Islet of Langerhans (tissue), 1 donor: ENCODE measurements around the gene CLN5.

ENCODE experiments used
- FAIRE-seq: peaks from one replicate; lab custom pipeline; 2011; peaks lifted over from hg19 to GRCh38; lab: Jason Lieb, UNC

Gene CLN5

DNA sequence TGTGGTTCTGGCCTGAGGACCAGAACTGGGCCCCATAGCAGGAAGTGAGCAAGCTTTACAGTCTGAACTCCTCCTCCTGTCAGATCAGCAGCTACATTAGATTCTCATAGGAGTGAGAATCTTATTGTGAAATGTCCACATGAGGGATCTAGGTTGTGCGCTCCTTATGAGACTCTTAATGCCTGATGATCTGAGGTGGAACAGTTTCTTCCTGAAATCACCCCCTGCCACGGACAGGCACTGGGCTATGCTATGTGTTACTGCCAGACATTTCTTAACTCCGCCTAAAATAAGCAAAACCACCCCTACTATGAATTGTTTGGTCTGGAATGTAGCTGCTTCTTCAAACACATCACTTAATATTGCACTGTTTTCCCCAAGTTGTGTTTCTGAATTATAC, 30.5 kb downstream of the CLN5 start:
- no peak for FAIRE-seq

DNA sequence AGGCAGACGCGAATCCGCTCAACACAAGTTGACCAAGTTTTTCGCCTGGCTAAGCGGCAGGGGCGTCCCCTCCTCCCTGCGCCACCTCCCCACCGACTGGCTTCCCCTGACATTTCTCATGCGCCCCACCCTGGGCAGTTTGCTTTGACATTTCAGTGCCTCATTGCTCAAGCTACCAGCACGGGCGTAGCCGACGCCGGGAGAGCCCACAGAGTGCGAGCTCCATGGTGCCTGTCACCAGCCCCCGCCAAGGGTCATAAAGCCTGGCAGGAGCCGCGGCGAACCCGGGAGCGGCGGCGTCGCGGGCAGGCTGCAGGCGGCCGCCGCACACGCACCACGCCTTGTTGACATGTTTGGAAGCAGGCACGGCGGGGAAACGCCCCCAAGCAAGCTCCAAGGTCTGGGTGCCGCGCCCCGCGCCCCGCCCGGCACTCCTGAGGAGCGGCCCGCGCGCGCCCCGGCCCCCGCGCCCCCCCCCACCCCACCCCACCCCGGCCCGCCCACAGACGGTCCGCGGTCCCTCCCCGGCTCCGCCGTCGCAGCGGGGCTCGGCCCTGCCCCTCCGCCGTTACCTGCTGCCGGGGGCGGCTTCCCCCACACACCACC, 34.5 kb downstream of the CLN5 start:
- FAIRE-seq: no peak

DNA sequence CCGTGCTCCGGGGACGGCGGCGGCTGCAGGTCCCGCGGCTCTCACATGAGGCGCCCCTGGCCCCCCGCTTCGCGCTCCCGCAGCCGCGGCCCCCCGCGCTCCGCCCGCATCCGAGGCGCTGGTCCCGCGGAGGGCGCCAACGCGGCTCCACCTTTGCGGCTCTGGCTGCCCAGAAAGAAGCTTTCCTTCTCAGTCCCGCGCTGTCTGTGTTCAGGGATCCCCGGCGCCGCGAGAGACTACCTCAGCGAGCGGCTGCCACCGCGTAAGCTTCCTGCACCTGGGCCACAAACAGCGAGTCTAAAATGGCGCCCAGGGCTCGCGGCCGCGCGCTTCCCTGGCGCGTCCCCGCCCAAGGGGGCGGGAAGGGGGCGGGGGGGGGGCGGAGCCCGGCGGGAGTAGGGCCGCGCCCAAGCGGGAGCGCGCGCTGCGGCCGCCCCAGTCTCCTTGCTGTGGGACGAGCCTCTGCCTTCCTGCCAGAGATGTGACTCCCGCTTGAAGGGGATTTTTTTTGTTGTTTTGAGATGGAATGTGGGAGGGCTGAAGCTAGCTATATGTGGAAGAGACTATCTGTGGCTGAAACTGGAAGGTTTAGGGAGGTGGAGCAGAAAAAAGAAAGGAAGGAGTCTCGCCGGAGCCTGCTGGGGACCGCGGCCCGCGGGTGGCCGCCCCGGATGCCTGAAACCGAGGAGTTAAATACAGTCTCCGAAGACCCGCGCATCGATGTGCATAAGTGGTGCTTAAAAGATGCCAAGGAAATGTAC, 35.2 kb downstream of the CLN5 start, which contains the start of gene FBXL3:
Gene FBXL3 (minus strand): TSS at position 299 of the 761 bp plus-strand sequence. CDS start 5,299 bp downstream, outside the sequence.
- no peak for FAIRE-seq

DNA sequence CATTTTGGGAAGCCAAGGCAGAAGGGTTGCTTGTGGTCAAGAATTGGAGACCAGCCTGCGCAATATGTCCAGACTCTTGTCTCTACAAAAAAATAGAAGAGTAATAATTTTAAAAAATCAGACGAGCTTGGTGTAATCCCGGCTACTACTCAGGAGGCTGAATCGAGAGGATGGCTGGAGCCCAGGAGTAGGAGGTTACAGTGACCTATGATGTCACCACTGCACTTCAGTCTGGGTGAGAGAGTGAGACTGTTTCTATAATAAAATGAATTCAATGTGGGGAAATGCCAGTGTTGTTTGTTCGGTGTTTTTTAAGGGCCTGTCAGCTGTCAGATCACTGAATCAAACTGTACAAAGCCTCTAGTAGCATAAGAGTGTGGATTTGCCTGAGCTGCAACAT, 36.3 kb downstream of the CLN5 start:
- no peak for FAIRE-seq

DNA sequence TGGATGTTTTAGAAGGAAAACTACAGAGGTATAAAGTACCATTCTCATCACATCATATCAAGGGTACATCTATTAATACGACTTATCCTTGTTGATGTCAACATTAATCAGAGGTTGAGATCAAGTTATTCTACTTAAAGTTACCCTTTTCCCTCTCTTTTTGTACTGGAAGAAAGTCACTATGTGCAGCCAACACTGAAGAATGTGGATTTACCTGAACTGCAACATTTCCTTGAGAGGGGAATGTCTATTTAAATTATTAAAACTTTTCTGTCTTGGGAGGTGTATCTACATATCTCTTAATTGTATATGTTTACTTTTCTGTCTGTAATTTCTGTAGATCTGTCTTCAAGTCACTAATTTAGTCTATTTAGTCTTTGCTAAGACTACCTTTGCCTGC, 37.6 kb downstream of the CLN5 start:
- no peak for FAIRE-seq

DNA sequence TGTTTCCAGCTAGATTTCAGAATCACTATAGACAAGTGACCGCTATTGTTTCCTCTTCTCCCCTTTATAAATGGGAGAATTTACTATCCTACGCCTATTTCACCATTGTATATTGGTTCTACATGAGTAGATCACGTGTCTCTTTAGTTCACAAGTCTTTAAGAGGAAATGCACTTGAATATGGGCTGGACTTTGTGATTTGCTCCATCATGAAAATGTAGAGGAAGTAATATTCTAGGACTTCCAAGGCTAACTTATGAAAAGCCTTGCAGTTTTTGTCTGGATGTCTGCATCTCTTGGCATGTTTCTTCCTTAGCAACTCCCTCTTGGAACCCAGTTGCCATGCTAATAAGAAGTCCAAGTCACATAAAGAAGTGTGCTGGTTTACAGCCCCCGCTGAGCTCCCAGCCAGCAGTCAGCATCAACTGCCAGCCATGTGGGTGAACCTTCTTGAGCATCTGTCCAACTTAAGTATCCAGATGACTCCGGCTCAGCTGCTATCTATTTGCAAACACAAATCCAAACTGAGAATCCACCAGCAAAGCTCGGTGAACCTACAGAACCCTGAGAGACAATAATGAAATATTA, 39.9 kb downstream of the CLN5 start:
- FAIRE-seq: no peak

DNA sequence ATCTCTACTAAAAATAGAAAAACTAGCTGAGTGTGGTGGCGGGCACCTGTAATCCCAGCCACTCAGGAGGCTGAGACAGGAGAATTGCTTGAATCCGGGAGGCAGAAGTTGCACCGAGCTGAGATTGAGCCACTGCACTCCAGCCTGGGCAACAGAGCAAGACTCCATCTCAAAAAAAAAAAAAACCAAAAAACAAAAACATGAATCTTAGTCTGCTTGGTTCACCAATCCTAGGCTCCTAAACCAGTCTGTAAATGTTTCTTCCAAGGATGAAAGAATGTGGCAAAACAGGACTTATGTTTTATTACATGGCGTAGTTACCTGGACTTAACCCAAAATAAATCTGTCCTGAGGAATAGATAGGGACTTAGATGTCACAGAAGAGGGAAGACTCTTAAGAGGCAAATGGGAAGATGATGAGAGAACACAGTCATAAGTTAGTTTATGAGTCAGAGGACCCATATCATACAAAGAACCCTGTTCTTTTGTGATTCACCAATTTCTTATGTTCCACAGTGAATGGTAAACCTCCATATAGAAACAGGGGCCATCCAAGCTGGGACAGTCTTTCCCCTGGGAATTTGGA, 41.9 kb downstream of the CLN5 start:
- FAIRE-seq: no peak

DNA sequence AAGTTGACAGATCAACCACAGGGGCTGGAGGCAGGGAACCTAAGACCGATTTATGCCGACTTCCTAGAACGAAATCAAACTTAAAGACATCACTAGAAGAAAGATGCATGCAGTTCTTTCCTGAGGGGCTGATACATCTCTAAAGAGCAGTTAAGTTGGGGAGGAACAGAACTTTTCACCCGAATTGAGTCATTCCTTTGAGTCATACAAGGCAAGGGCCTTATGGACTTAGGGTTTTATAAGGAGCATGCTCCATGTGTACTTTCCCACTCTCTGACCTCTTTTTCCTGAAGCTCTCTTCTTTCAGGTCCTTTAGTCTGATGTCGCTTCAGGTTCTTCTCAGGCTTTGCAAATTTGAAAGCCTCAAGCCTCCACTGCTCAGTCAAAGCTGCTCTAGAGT, 43.0 kb downstream of the CLN5 start:
- no peak for FAIRE-seq

DNA sequence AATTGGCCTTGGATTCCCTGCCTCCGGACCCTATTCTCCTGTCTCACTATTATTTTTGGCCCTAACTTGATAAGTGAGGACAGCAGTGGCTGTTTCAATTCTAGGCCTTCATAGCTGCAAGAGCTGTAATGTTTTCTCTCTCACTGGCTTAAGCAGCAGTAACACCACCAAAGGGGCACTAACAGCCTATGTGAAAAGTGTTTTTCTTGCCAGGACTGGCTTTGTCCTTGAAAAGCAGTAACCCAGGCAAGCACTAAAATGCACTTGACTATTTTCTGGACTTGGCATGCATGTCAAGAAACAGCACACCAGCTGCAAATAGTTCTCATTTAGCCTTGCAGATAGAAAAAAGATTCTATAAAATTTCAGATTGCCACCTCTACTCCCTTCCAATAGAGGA, 44.4 kb downstream of the CLN5 start:
- no peak for FAIRE-seq

DNA sequence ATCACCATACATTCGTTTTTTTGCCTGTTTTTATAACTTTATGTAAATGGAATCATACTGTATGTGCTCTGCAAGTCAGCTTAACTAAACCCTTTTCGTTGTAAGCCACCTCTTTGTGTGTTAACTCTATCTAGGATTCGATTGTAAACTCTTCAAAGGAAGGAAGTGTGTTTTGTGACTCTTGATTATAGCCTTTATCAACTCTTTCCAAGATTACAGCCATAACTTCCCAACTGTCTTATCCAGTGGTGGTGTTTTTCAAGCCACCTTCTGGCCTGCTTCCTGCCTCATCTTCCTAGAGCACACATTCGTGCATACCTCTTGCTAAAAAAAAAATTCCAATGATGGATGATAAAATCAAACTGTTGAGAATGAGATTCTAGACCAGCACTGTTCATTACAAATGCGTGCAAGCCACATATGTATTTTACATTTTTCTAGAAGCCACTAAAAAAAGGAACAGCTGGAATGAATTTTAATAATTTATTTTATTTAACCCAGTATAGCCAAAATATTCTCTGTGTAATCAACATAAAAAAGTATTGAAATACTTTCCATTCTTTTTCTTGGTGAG, 47.1 kb downstream of the CLN5 start:
- FAIRE-seq: no peak

DNA sequence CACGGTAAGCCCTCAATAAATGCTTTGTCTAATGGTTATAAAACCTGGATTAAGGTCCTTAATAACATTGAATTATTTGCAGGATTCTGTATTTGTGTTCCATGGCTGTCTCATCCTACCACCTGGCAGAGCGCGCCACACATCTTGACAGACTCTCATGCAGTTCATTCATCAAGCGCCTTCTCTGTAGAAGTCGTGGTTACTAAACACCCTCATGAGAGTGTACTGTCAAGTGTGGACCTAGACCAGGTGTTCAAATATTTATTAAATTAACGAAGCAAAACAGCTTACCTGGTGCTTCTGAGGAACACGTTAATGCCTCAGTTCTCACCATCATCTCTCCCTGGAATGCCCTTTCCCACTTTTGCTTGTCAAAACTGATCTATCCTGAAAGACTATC, 48.2 kb downstream of the CLN5 start:
- FAIRE-seq: peak; percentile 96

DNA sequence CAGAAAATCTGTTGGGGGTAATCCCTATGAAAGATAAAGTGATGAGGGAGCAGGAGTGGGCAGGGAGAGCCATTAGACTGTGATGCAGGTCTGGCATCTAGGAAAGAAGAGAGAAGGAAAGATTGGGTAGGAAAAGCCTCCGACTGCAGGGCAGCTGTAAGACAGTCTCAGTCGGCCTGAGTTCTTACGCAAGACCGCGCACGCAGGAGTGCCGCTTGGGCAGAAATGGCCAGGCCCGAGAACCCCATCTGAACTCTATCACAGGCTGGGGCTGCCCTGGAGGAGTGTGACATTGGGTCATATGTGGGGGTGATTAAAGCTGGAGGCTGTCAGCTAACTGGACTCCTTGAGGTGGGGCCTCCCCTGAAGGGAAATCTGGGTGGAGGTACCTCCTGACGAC, 49.0 kb downstream of the CLN5 start:
- FAIRE-seq: no peak

DNA sequence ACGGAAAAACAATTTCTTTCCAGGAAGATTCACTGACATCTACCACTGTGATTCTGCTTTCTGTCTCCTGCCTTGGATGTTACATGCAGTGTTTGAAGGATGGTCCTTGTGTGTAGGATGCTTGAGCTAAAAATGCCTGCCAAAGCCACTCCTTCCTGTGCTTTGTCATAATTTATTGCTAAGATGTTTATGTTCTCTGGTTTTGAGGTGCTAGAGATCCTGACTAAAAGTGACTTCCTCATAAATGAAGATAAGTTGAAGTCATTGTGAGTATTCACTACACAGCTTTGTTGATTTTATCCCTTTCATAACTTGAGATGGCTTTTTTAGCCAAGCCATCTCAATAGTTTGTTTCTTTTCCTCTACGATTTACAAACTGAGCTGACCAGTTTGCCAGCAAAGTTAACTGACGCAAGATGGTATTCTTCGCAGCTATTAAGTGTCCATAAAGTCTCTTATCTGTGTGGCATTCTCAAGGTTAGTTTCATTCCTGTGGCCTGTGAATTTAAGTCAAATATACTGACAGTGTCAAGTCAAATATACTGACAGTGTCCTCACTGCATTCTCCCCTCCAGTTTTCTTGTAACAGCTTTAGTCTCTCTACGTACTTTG, 50.8 kb downstream of the CLN5 start:
- no peak for FAIRE-seq

DNA sequence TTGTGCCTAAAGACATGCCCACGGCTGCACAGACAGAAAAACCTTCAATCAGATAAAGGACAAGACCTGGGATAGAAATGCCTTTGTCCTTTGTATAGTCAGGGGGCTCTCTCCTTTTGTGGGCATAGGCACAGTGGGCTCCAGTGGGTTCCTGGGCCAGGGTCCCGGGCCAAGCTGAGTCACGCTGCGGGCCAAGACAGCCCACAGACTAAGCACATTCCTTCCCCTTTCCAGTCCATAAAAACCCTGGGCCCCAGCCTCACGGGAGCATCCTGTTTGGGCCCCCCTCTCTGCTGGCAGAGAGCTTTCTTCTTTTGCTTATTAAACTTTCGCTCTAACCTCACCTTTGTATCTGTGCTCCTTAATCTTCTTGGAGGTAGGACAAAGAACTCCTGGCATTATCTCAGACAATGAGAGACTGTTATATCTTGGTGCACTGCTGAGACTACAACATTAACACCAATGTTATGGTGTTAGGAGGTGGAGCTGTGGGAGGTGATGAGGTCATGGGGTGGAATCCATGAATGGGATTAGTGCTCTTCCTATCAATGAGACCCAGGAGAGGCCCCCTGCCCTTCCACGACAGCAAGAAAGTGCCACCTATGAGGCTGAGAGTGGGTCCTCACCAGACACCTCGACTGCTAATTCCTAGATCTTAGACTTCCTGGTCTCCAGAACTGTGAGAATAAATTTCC, 55.9 kb downstream of the CLN5 start:
- FAIRE-seq: no peak

DNA sequence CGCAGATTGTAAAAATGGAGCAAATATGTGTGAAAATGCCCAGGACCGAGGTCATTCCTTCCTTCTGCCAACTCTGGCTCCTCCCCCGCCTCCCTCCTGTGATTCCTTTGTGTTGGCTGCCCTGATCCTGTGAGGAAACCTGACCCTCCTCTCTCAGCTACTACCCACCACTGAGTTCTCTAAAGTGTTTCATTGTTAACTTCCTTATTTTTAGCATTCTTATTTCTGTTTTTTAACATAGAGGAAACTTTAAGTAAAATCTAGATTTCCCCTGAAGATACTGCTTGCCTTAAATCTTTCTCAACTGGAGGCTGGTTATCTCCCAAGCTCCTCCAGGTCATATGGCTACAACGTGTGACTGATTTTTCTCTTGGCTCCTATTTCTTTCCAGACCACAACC, 56.8 kb downstream of the CLN5 start:
- FAIRE-seq: no peak

DNA sequence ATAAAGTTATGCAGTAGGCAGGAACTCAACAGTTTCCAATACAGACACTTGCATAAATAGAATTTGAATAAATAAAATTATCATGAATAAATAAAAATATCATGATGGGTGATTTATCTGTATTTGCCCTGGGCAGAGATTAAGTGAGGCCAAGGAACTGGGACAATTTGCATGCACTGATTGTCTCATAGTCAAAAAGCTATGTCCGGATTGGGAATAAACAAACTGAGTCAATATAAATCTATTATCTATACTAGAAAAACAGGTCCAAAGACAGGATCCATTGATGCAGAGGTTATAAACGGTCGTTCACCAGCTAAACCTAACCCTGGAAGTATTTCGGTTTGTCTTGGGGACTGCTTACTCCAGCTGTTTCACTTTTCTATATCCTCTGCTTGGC, 61.3 kb downstream of the CLN5 start:
- FAIRE-seq: no peak
